Activated naive CD4-positive, alpha-beta T cell treated with anti-CD3 and anti-CD28 coated beads, Interleukin-2, amount 50 U/mL, for 72 hours (primary cell): Measurements from ENCODE around the gene IGFBP2. TPM values are rescaled to one million over a fixed set of nuclear protein-coding genes. Genes with fewer than 3 reads are reported as not detected.
A peak's percentile ranks its signal among the peaks of the same experiment; 100 is the strongest.

Experiments used
- ATAC-seq, 2 donors: fragments of 150-1000 bp; cut with Tn5 transposase; 2 replicates each; pipeline ENCODE4 v1.10.0; 2021; ENCODE audit warnings: mild to moderate bottlenecking in 2 of 2, moderate library complexity in 2 of 2
- DNase-seq, 2 donors: peaks; one replicate each; pipeline ENCODE4 v3.0.0; 2021 to 2022; ENCODE audit warnings: low spot score in 2 of 2
- H3K27ac Mint-ChIP-seq, 2 donors: one replicate each; pipeline ENCODE4 v1.8.0; 2022; ENCODE audit warnings: mild to moderate bottlenecking in 2 of 2, mixed read lengths in 2 of 2
- H3K36me3 Mint-ChIP-seq, 2 donors: one replicate each; pipeline ENCODE4 v1.8.0; 2022; ENCODE audit warnings: mixed read lengths in 2 of 2
- H3K9me3 Mint-ChIP-seq, 2 donors: one replicate each; pipeline ENCODE4 v1.8.0; 2022; ENCODE audit warnings: mixed read lengths in 2 of 2
- total RNA-seq, 2 donors: library from RNA; stranded (reverse); gene quantifications; one replicate each; pipeline ENCODE4 v1.2.3, GENCODE V29; 2022

Gene IGFBP2
- total RNA-seq, 2 donors from 2014 or later: 0.14 to 11.6 TPM

GRCh38 chr2:216681683-216682082 lies 48.5 kb downstream of the IGFBP2 start:
- no peak for ATAC-seq
- Mint-ChIP-seq H3K27ac (no peak overlapping the region), H3K36me3 (no peaks in the 10 kb centered on the region), H3K9me3 (no peaks in the 10 kb centered on the region)
- DNase-seq: no peak

DNA sequence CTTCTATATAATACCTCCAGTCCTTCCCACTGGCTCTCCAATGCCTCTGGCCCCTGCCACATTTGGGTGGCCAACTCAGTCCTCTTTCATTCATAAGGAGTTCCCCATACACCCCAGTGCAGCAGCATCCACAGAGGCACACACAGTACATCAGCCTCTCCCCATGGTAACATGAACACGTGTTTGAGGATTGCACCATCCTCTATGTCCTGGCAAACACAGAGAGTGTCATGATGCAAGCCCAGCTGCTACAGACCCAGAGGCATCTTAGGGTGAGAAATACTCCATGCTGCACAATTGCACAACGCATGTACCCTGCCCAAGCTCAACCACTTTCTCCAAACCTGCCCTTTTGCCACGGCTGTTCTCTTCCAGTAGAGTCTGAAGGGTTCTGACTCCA lies 50.6 kb downstream of the IGFBP2 start:
- ATAC-seq: no peak

DNA sequence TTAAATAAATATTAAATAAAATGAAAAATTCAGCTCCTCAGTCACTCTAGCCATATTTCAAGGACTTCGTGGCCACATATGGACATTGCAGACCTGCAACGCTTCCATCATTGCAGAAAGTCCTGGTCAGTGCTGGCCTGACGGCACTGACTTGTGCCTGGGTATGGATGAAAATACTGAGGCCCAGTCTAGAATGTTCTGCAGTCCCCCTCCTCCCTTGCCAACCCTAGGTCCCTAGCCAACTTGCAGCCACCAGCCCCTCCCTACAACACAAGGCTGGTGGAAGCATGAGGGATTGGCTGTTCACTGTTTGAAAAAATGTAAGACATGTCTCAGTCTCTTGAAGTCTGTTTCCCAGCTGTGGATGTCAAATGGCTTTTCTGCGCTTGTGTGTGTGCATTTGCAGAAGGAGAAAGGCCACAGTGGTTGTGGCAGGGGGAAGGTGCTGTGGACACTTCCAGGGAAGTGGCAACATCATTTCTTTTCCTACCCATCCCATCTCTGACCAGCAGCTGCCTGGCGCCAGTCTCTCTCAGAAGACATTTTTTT lies 52.2 kb downstream of the IGFBP2 start:
- DNase-seq (no peak), ATAC-seq (no peak)
- Mint-ChIP-seq H3K9me3 (no peaks in the 10 kb centered on the region), H3K36me3 (no peaks in the 10 kb centered on the region), H3K27ac (no peak overlapping the region)

More for the DNA sequence above, 50.6 kb downstream of the IGFBP2 start:
- Mint-ChIP-seq H3K36me3 (no peaks in the 10 kb centered on the region), H3K27ac (no peak overlapping the region), H3K9me3 (no peaks in the 10 kb centered on the region)
- no peak for DNase-seq

DNA sequence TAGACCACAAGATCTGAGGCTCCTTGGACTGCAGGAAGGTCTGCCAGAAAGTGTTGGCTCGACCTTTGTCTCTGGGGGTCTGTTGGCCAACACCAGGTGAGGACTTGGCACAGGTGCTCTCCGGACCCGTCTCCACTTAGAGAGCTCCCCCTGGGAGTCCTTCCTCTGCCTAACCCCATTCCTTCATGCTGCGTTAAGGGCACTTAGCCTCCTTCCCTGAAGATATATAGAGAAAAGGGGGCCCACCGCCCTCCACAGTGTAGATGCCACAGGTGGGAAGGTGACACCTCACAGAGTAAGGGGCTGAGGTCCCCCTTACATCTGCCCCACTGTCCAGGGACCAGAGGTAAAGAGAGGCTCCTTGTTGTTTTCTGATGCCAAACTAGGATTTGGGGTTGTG lies 53.9 kb downstream of the IGFBP2 start:
- DNase-seq: no peak

GRCh38 chr2:216687646-216688045 lies 54.4 kb downstream of the IGFBP2 start:
- DNase-seq: peak in 1 of 2 donors; percentile 45
- H3K36me3 Mint-ChIP-seq: no peaks in the 10 kb centered on the region

More for the DNA sequence above, 53.9 kb downstream of the IGFBP2 start:
- Mint-ChIP-seq H3K36me3 (no peaks in the 10 kb centered on the region), H3K9me3 (no peaks in the 10 kb centered on the region), H3K27ac (no peak overlapping the region)
- ATAC-seq: no peak

DNA sequence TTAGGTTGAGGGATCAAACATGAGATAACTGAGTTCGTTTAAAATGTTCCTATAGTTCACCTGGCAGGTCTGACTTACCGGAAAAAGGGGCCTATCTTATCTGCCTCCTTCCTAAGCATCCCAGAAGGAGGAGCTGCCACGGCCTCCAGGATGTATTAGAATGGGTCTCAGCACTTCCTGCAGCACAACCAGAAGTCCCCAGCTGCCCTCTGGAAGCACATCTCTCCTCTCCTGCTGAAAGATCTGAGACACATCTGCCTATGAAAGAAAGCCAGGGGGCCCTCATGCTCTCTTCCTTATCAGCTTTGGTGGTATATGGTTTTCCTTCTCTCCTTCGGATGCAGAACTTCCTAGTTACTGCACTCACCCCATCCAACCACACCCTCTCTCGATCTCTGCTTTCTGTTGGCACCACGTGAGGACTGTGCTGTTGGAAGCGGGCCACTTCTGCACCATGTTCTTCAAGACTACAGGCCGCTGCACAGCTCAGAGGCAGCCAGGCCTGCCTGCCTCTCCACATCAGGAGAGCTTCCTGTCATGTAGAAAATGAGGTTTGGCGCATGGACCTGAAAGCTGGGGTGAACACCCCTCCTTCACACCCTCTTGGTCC lies 55.6 kb downstream of the IGFBP2 start:
- no peaks in the 10 kb centered on the region for H3K9me3 Mint-ChIP-seq

More at GRCh38 chr2:216687646-216688045, 54.4 kb downstream of the IGFBP2 start:
- no peaks in the 10 kb centered on the region for H3K9me3 Mint-ChIP-seq
- no peak for ATAC-seq
- no peak overlapping the region for H3K27ac Mint-ChIP-seq

DNA sequence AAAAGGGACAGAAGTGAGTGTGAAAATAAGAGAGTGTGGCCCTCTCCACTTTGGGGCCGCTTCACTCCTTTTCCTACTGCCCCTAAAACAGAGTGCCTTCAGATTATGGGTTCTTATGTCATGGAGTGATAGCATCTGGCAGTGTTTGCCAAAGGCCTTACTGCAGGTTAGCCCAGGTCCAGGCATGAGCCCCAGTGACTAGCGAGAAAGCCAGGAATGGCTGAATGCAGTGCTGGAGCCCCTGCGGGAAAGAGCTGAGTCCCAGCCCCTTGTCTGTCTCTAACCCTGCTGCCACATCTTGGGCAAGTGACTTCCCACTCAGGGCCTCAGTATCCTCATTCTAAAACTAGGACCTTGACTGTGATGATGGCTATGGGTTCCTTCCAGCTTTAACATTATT lies 56.2 kb downstream of the IGFBP2 start:
- no peaks in the 10 kb centered on the region for H3K9me3 Mint-ChIP-seq
- no peaks in the 10 kb centered on the region for H3K36me3 Mint-ChIP-seq
- ATAC-seq: no peak
- no peak overlapping the region for H3K27ac Mint-ChIP-seq
- DNase-seq: no peak

More for the DNA sequence above, 55.6 kb downstream of the IGFBP2 start:
- ATAC-seq (no peak), DNase-seq (no peak)
- Mint-ChIP-seq H3K36me3 (no peaks in the 10 kb centered on the region), H3K27ac (no peak overlapping the region)

- no peaks in the 10 kb centered on the region for H3K36me3 Mint-ChIP-seq
- no peak overlapping the region for H3K27ac Mint-ChIP-seq
- ATAC-seq (no peak), DNase-seq (no peak)
- H3K9me3 Mint-ChIP-seq: no peaks in the 10 kb centered on the region
These were observed 57.2 kb downstream of the IGFBP2 start for GRCh38 chr2:216690456-216690852.

DNA sequence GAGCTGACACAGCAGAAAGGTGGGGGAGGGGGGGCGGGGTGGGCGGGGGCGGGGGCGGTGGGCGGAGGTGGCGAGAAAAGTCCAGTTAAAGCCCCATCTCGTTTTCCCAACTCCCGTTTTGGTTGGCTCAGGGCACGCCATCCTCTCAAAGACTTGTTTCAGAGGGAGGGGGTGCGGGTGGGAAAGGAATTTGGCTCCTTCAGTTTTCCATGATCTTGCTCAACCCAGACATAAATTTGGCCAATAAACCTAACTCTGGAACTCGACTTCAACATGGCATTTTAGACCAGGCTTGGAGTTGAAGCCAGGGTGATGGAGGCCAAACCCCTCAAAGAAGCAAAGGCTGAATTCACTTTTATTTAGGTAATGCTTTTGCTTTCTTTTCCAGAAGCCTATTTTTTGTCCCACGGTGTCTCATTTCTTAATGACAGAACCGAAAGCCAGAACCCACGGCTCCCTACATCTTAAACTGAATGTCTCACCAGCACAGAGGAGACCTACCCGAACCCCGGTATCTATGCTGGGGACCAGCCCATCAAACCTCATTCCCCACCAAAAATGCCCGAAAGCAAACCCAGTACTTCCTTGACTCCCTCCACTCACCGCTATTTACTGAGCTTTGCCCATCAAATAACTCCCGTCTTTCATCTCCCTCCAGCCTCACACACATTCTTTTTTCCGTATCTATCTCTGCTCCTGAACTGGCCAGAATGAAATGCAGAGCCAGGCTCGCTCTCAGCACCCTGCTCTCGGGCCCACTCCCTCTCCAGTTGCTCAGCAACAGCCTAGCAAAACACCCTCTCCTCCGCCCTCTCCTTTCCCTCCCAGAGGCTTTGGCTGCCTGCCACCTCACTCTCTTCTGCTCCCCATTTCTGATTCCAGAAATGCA lies 57.9 kb downstream of the IGFBP2 start:
- Mint-ChIP-seq H3K27ac (no peak overlapping the region), H3K36me3 (no peaks in the 10 kb centered on the region), H3K9me3 (no peaks in the 10 kb centered on the region)
- peak in 1 of 2 donors; percentile 37 for ATAC-seq
- DNase-seq: peak in 1 of 2 donors; percentile 43

DNA sequence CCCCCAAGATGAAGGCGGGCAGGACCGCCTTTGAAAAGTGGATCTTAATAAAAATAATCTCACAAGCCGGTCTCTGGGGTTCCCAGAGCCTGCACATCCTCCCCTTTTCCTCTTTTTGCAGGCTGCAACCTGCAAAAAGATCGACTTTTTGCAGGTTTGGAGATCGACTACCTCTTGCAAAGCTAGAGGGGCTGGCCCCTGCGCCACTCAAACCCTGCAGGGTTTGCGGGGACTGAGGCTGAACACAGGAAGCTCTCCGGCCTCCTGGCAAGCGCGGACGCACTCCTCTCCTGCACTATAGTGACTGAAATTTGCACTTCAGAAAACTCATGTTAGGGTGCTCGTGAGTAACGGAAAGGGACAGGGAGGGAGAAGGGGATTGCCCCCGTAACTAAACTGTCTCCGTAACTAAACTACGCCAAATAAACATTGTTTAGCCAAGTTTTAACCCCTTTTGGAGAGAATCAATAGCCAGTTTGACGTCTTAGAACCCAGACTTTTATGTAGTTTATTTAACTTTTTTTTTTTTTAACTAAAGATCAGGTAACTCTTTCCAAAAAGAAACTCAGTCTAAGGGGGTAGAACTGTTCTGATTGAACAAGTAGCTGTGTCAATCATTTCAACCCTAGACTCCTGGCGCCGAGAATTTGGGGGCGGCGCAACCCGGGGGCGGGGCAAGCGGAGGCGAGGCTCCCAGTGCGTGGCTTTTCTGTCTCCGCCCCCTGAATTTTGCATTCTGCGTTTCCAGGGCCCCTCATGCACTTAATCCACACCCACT lies 59.6 kb downstream of the IGFBP2 start:
- DNase-seq (peak in 1 of 2 donors; percentile 83), ATAC-seq (peak; percentile 58 to 68)
- no peaks in the 10 kb centered on the region for H3K9me3 Mint-ChIP-seq
- peak overlapping the region in 1 of 2 donors; percentile 82 for H3K27ac Mint-ChIP-seq
- no peaks in the 10 kb centered on the region for H3K36me3 Mint-ChIP-seq

- DNase-seq (no peak), ATAC-seq (no peak)
- Mint-ChIP-seq H3K27ac (no peak overlapping the region), H3K36me3 (no peaks in the 10 kb centered on the region), H3K9me3 (no peaks in the 10 kb centered on the region)
These were observed 60.3 kb downstream of the IGFBP2 start for GRCh38 chr2:216693414-216694080.

DNA sequence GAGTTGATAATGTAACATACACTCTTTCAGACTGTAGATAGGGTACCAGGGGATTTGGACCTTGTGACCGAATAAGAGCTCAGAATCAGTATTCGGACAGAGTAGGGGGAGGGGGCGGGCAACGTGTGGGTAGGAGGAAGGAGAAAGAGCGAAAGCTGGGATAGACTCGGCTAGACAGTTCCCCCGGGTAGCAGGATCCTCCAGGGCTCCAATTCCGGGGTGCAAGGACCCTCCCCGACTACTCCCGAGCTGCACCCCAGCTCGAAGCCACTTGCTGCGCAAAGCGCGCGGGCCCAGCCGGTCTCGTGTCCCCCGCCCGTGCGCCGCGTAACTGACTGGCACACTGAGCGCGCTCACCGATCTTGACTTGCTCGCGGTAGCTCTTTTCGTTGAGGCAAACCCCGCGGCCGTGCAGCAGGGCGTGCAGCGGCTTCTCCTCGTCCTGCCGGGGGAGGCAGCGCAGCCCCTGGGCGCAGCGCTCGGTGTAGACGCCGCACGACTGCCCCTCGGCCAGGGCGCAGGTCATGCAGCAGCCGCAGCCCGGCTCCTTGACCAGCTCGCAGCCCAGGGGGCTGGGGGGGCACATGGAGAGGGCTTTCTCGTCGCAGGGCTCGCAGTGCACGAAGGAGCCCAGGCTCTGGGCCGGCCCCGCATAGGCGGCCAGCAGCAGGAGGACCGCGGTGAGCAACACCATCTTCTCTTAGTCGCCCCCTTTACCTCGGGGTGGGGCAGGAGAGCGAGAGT lies 61.0 kb downstream of the IGFBP2 start:
- no peak overlapping the region for H3K27ac Mint-ChIP-seq
- ATAC-seq: peak in 1 of 2 donors; percentile 36

GRCh38 chr2:216694826-216695217 lies 61.6 kb downstream of the IGFBP2 start:
- H3K36me3 Mint-ChIP-seq: no peaks in the 10 kb centered on the region
- H3K27ac Mint-ChIP-seq: no peak overlapping the region
- ATAC-seq (no peak), DNase-seq (no peak)
- H3K9me3 Mint-ChIP-seq: no peaks in the 10 kb centered on the region

More for the DNA sequence above, 61.0 kb downstream of the IGFBP2 start:
- H3K36me3 Mint-ChIP-seq: no peaks in the 10 kb centered on the region
- peak in 1 of 2 donors; percentile 64 for DNase-seq
- H3K9me3 Mint-ChIP-seq: no peaks in the 10 kb centered on the region

- ATAC-seq: no peak
- no peak within 1 kb of the TSS for H3K27ac Mint-ChIP-seq
- no peaks in the 10 kb centered on the region for H3K36me3 Mint-ChIP-seq
- no peak for DNase-seq
- H3K9me3 Mint-ChIP-seq: no peaks in the 10 kb centered on the region
These were observed 62.2 kb downstream of the IGFBP2 start, which contains the start of gene IGFBP5 for GRCh38 chr2:216695401-216695821. TSS of gene IGFBP5 (minus strand) at chr2:216695549. CDS start at chr2:216694775, 774 bp downstream.

DNA sequence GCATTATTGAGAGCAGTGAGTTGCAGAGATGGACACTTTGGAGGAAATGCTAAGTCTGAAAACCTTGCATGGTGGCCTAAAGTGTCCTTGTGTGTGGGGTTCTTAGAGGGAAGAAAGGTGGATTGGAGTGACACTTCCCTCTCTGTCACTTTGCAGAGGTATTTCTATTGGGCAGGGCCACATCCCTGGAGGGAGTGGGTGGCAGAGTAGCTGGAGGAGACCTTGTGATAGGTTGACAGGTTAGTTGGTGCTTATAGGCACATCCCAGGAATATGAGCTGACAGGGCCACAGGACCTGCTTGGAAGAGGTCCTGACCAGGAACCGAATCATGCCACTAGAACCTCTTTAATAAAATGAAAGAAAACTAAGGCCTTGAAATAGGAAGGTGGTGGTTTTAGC lies 63.1 kb downstream of the IGFBP2 start:
- Mint-ChIP-seq H3K9me3 (no peaks in the 10 kb centered on the region), H3K27ac (no peak overlapping the region), H3K36me3 (no peaks in the 10 kb centered on the region)
- ATAC-seq: no peak
- DNase-seq: no peak
